Activated CD4-positive, CD25-positive, alpha-beta regulatory T cell treated with anti-CD3 and anti-CD28 coated beads, Interleukin-2, amount 50 U/mL, for 16 hours (primary cell): ENCODE data around the gene BUD13.
A peak's percentile ranks its signal among the peaks of the same experiment; 100 is the strongest.
"Not testable (repeated sequence)": the region's sequence is repeated elsewhere in the genome, so short reads cannot be mapped to it uniquely, and the experiment has no call there.

Source experiments
- DNase-seq: peaks from one replicate; pipeline ENCODE4 v3.0.0-alpha.2; 2020; ENCODE audit warnings: low read depth, low spot score

Gene BUD13

DNA sequence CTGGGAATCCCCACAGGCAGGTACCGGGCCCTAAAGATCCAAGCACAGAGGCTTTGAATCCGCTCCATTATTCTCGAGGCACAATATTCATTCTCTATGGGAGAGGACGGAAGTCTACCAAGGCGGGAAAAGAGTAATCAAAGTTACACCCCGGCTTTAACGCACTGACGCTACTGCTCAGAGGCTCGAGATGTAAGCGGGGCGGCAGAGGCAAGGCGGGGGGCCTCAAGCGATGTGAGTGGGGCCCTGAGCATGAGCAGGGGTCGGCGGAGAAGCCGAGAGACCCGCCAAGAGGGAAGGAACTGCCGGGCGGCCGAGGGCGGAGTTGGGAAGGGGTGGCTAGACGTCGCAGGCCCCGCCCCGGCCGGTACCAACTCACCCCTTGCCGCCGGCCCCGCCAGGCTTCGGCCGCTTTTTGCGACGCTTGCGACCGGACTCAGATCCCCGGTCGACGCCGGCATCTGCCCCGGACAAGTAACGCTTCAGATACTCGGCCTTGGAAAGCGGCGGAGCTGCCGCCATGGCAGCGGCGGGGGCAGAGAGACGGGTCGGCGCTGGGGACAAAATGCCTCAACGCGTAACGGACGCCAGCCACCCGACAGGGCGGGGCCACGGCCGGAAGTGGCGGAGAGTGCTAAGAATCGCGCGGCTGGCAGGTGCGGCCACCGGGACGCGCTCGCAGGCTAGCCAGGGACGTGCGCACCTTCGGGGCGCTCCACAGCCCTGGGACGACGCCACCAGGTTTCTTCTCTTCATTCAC, at the start of gene BUD13:
TSS of gene BUD13 (minus strand) at position 545 of the 760 bp plus-strand sequence. CDS start at position 522, 23 bp downstream.
- peak; percentile 86 for DNase-seq

DNA sequence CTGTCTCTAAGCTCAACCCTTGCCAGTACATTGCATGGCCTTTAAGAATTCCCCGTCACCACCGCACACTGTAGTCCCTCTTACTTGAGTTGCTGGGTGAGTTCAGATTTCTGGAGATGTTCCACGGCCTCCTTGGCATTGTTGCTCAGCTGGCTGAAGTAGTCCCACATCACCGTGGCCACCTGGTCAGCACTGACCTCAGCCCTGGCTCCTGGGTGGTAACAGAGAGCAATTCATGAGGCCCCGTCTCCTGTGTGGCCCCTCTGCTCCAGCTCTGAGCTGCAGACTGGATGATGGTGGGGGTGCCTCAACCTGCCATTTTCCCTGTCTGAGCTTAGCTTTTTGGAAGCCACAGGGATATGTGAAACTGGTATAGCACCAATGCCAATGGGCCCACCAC, 49.8 kb upstream of the BUD13 start:
- DNase-seq, result no peak

DNA sequence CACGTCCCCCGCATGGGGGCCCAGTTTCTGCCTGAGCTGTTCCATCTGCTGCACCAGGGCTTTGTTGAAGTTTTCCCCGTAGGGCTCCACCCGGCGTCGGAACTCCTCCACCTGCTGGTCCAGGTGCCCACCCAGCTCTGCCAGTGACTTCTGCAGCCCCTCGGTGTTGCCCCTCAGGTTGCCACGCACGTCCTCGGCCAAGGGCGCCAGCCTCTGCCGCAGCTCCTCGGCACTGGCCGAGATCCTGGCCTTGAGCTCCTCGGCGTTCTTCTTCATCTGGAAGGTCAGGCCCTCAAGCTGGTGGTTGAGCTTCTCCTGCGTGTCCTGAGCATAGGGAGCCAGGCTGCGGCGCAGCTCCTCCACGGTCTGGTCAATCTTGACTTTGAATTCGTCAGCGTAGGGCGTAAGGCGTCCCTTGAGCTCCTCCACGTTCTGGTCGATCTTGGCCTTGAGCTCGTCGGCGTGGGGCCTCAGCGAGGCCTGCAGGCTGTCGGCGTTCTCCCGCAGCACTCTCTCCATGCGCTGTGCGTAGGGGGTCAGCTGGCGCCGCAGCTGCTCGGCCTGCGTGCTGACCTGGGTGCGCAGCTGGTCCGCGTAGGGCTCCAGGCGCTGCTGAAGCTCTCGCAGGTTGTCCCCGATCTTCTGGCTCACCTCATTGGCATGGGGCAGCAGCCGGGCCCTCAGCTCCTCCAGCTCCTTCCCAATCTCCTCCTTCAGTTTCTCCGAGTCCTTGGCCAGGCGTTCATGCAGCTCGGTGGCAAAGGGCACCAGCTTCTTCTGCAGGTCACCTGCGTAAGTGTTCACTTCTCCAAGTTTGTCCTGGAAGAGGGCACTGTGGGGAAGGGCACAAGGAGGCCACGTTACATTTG, 48.5 kb upstream of the BUD13 start:
- DNase-seq, result no peak

GRCh38 chr11:116819049-116819448, 46.3 kb upstream of the BUD13 start:
- no peak for DNase-seq

DNA sequence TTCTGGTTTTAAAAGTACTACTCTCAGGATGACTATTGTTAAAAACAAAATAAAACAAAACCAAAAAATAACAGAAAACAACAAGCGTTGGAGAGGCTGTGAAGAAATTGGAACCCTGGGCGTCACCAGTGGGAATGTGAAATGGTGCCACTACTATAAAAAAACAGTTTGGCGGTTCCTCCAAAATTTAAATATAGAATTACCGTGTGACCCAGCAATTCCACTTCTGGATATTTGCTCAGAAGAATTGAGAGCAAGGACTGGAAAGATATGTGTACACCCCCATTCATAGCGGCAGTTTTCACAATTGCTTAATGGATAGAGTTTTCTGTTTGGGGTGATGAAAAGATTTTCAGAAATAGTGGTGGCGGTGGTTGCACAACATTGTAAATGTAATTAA, 41.7 kb upstream of the BUD13 start:
- no peak for DNase-seq

DNA sequence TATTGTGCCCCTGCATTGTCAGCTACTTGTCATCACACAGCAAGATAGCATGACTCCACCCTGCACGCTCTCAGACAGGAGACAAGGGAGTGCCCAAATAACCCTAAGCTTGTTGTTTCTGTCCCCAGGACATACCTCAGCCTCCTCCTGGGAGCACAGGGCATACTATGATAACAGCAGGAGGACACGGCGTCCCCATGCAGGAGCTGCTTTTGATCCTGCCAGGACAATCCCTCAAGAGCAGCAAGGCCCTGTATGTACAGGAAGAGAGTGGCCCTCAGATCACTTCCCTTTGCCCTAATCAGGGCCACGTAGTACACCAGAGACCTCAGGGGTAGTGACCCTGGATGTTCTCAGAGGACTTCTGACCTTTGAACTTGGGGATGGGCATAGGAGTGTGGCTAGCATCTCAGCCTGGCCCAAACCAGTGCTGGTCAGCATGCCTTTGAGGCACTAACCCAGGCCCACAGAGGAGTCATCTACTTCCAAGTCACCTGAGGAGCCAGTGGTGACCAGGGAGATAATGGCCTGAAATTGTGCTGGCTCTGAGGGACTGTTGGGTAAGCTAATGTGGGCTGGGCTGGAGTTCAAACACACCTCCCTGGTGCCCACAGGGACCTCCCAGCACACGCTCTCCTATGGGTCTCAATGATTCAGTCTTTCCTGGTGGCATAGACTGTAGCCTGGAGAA, 41.1 kb upstream of the BUD13 start:
- DNase-seq, result no peak

- no peak for DNase-seq
Observed at GRCh38 chr11:116813170-116813569, 40.4 kb upstream of the BUD13 start.

DNA sequence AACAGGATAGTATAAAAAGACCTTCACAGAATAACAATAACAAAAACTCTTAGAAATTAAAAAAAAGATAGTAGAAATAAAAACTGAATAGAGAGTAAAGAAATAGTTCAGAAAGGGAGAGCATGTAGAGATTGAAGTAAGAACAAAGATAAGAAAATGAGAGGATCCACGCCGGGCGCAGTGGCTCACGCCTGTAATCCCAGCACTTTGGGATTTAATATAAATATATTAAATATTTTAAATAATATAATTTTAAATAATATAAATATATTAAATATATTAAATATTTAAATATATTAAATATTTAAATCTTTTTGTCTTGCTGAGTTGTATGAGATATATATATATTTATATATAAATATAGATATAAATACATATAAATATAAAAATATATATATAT, 39.3 kb upstream of the BUD13 start:
- no peak for DNase-seq

GRCh38 chr11:116811194-116811593, 38.4 kb upstream of the BUD13 start:
- no peak for DNase-seq

GRCh38 chr11:116808262-116809175, 35.7 kb upstream of the BUD13 start:
- no peak for DNase-seq

- no peak for DNase-seq
Observed at GRCh38 chr11:116807601-116808261, 34.9 kb upstream of the BUD13 start.

GRCh38 chr11:116804001-116804400, 31.2 kb upstream of the BUD13 start:
- DNase-seq, result no peak

- DNase-seq, result not testable (repeated sequence)
Observed at GRCh38 chr11:116801662-116802061, 28.9 kb upstream of the BUD13 start.

DNA sequence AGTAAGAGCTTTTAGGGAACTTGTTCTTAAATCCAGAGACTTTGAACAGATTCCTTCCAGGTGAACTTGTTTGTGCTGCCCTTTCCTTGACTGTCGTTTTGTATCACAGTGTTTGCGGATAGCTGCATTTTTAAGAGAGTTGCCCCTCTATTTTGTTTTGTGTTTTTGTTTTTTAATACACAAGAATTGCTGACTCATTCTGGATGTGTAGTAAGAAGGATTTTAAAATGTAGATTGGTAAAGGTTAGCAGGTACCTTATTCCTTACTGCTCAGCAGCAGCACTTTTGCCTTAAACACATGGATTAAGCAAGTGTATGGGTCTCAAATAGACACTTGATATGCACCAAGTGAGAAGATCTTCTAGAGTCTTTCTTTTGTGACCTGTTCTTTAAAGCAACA, 27.8 kb upstream of the BUD13 start:
- no peak for DNase-seq

- DNase-seq, result no peak
Observed at GRCh38 chr11:116798368-116798767, 25.6 kb upstream of the BUD13 start.

DNA sequence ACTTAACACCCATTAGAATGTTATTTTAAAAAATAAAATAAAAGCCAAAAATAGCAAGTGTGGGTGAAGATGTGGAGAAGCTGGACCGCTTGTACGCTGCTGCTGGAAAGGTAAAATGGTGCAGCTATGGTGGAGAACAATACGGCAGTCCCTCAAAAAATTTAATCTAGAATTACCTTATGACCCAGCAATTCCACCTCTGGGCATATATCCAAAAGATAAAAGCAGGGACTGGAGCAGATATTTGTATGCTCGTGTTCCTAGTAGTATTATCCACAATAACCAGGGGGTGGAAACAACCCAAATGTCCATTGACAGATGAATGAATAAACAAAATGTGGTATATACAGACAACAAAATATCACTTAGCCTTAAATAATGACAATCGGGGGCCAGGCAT, 25.0 kb upstream of the BUD13 start:
- DNase-seq, result no peak

DNA sequence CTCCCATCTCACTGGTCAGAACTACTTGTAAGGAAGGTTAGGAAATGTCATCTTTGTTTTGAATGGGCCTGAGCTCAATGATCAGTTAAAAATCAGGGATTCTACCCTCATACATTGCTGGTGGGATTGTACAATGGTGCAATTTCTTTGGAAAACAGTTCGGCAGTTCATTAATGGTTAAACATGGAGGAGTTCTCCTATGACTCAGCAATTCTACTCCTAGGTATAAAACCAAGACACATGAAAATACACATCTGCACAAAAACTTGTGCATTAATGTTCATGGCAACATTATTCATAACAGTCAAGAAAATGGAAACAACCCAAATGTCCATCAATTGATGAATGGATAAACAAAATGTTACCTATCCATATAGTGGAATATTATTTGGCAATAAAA, 23.8 kb upstream of the BUD13 start:
- no peak for DNase-seq

GRCh38 chr11:116794851-116795250, 22.1 kb upstream of the BUD13 start:
- no peak for DNase-seq

DNA sequence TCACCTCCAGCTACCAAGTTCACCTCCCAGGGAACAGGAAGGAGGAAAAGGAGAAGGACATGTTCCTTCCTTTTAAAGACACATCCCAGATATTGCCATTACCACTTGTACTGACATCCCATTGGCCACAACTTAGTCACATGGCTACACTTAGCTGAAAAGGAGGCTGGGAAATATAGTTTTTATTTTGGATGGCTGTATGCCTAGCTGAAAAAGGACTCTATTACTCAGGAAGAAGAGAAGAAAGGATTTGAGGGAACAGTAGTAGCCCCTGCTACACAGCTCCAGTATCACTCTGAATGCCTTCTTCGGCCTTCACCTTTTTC, 20.9 kb upstream of the BUD13 start:
- no peak for DNase-seq

GRCh38 chr11:116792869-116793771, 20.3 kb upstream of the BUD13 start:
- DNase-seq, result no peak
